B cell (primary cell): ENCODE measurements around the gene MARK2.

Experiments used
- CTCF ChIP-seq: fragments of 200-600 bp; IDR thresholded peaks from one replicate; pipeline ENCODE4 v1.8.0; 2022; ENCODE audit warnings: antibody characterized with exemption, mild to moderate bottlenecking
- EZH2 ChIP-seq: IDR thresholded peaks from 2 replicates; pipeline ENCODE4 v1.6.1; 2012; ENCODE audit warnings: borderline replicate concordance, low read depth, mild to moderate bottlenecking, moderate library complexity, low read length; ENCODE audit not compliant: insufficient read depth, poor library complexity, severe bottlenecking

- TF ChIP-seq CTCF (no peak), EZH2 (no peak)
These were observed 4.3 kb upstream of the MARK2 start for GRCh38 chr11:63834535-63835157.
